Parathyroid adenoma (tissue), 2 donors: ENCODE results near the gene AMN.

ENCODE experiments used
- H2AFZ ChIP-seq: fragments of 300-600 bp; sonication (generic); one replicate; pipeline ENCODE4 v1.7.0; 2017; ENCODE audit warnings: antibody characterized with exemption, mild to moderate bottlenecking
- H3K27ac ChIP-seq: fragments of 300-600 bp; sonication (generic); one replicate; pipeline ENCODE4 v1.7.0; 2017
- H3K27me3 ChIP-seq: fragments of 300-600 bp; sonication (generic); one replicate; pipeline ENCODE4 v1.7.0; 2017; ENCODE audit warnings: low read length; ENCODE audit not compliant: control insufficient read depth, insufficient read depth
- H3K36me3 ChIP-seq: fragments of 300-600 bp; sonication (generic); one replicate; pipeline ENCODE4 v1.7.0; 2017; ENCODE audit warnings: low read length; ENCODE audit not compliant: control insufficient read depth, insufficient read depth
- H3K4me1 ChIP-seq: fragments of 300-600 bp; sonication (generic); one replicate; pipeline ENCODE4 v1.7.0; 2017; ENCODE audit warnings: control low read depth
- H3K4me2 ChIP-seq: fragments of 300-600 bp; sonication (generic); one replicate; pipeline ENCODE4 v1.7.0; 2017; ENCODE audit warnings: low read length
- H3K4me3 ChIP-seq: fragments of 300-600 bp; sonication (generic); one replicate; pipeline ENCODE4 v1.7.0; 2017; ENCODE audit warnings: low read depth, low read length
- H3K79me2 ChIP-seq: fragments of 300-600 bp; sonication (generic); one replicate; pipeline ENCODE4 v1.7.0; 2017; ENCODE audit warnings: control low read depth
- H3K9ac ChIP-seq: fragments of 300-600 bp; sonication (generic); one replicate; pipeline ENCODE4 v1.7.0; 2017; ENCODE audit warnings: mild to moderate bottlenecking
- H3K9me3 ChIP-seq: fragments of 300-600 bp; sonication (generic); one replicate; pipeline ENCODE4 v1.7.0; 2017; ENCODE audit warnings: low read length; ENCODE audit not compliant: control insufficient read depth
- TF ChIP-seq, protein P1 (sequence below): fragments of 300-600 bp; sonication (generic); IDR thresholded peaks from one replicate; pipeline ENCODE4 v1.7.0; 2017; ENCODE audit warnings: antibody characterized with exemption, mild to moderate bottlenecking
- donor health status: primary hyperparathyroidism.

The AMN gene

GRCh38 chr14:102910442-102910841, 12.0 kb upstream of the AMN start:
- no peak overlapping the region for H2AFZ ChIP-seq
- no peaks in the 10 kb centered on the region for H3K9me3 ChIP-seq
- no peaks in the 10 kb centered on the region for H3K36me3 ChIP-seq
- no peak overlapping the region for H3K9ac ChIP-seq
- H3K79me2 ChIP-seq, result no peaks in the 10 kb centered on the region
- no peaks in the 10 kb centered on the region for H3K27me3 ChIP-seq
- TF ChIP-seq, protein P1, sequence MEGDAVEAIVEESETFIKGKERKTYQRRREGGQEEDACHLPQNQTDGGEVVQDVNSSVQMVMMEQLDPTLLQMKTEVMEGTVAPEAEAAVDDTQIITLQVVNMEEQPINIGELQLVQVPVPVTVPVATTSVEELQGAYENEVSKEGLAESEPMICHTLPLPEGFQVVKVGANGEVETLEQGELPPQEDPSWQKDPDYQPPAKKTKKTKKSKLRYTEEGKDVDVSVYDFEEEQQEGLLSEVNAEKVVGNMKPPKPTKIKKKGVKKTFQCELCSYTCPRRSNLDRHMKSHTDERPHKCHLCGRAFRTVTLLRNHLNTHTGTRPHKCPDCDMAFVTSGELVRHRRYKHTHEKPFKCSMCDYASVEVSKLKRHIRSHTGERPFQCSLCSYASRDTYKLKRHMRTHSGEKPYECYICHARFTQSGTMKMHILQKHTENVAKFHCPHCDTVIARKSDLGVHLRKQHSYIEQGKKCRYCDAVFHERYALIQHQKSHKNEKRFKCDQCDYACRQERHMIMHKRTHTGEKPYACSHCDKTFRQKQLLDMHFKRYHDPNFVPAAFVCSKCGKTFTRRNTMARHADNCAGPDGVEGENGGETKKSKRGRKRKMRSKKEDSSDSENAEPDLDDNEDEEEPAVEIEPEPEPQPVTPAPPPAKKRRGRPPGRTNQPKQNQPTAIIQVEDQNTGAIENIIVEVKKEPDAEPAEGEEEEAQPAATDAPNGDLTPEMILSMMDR, result no peak
- no peak overlapping the region for H3K27ac ChIP-seq
- no peaks in the 10 kb centered on the region for H3K4me1 ChIP-seq
- H3K4me3 ChIP-seq, result no peak overlapping the region
- no peak overlapping the region for H3K4me2 ChIP-seq

GRCh38 chr14:102911541-102911951, 10.9 kb upstream of the AMN start:
- Histone ChIP-seq H3K27ac (no peak overlapping the region), H3K9me3 (no peaks in the 10 kb centered on the region), H2AFZ (no peak overlapping the region), H3K27me3 (no peaks in the 10 kb centered on the region), H3K36me3 (no peaks in the 10 kb centered on the region), H3K79me2 (no peaks in the 10 kb centered on the region), H3K4me3 (no peak overlapping the region), H3K9ac (no peak overlapping the region), H3K4me2 (no peak overlapping the region), H3K4me1 (no peaks in the 10 kb centered on the region)
- TF ChIP-seq, protein P1, result no peak

GRCh38 chr14:102911991-102912761, 10.3 kb upstream of the AMN start:
- TF ChIP-seq, protein P1, result no peak
- Histone ChIP-seq H3K79me2 (no peaks in the 10 kb centered on the region), H3K27me3 (no peaks in the 10 kb centered on the region), H2AFZ (no peak overlapping the region), H3K36me3 (no peaks in the 10 kb centered on the region), H3K4me3 (no peak overlapping the region), H3K9ac (no peak overlapping the region), H3K27ac (no peak overlapping the region), H3K4me1 (no peaks in the 10 kb centered on the region), H3K4me2 (no peak overlapping the region), H3K9me3 (no peaks in the 10 kb centered on the region)

- Histone ChIP-seq H3K4me1 (no peaks in the 10 kb centered on the region), H3K4me3 (no peak overlapping the region), H3K36me3 (no peaks in the 10 kb centered on the region), H3K4me2 (no peak overlapping the region), H3K9ac (no peak overlapping the region), H3K9me3 (no peaks in the 10 kb centered on the region), H3K27ac (no peak overlapping the region), H3K27me3 (no peaks in the 10 kb centered on the region), H2AFZ (no peak overlapping the region), H3K79me2 (no peaks in the 10 kb centered on the region)
- TF ChIP-seq, protein P1, result no peak
Measured at GRCh38 chr14:102913341-102914211, 8.9 kb upstream of the AMN start.
